GM19193 (cell line): ENCODE data around the gene EPHA3.

ENCODE experiments used
- POLR2A ChIP-seq: IDR thresholded peaks from 4 replicates; pipeline ENCODE4 v1.6.1; 2011; ENCODE audit not compliant: insufficient read depth, insufficient read length; ENCODE audit errors: extremely low read depth

The EPHA3 gene

DNA sequence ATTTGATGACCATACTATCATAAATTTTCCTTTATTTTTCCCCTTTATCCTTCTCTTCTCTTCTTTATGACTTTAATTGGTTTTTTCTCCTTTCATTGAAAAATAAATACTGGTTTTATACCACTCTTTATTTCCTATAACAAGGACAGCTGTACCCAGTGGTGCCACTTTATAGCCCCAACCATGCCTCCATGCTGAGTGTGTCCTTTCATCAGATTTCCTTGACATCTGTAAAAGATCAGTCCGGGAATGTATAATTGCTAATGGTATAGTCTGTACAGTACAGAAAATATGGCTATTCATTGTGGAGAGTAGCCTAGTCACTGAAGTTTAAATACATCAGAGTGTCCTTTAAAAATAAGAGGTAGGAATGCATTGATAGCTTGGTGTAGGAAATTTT, 74.6 kb downstream of the EPHA3 start:
- no peak for TF ChIP-seq POLR2A

DNA sequence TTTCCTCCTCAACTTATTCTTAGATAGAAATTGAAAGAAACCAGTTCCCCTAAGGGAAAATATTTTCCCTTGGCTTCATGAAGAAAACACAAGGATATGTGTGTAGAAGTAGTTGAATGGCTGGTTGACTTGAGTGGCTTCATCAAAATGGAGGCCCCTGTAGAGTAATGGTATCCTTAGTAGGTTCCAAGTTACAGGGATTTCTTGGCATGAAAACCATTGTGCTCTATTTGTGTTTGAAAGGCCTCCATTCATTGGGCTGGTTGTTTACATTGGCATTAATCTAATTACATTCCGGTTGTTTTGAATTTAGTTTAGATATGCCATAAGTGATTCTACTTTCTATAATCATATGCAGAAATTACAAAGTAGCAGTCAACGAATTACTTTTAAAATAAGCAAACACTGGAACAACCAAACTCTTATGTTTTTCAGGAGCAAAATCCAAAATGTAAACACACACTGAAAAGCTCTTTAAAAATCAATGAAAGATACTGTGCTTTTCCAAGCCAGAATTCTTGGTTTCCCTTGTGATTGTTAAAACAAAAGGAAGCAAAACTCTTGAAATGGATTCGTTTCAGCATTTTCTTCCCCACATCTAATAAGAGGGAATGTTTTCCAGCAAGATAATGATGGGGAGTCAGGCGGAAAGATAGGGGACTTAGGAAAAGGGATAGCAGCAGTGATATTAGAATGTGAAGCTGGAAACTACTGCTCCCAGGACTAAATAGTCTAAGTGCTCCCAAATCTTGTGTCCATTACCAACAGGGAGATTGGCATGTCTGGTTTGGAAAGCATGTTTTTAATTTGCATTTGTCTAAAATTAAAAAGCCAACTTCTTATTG, 77.0 kb downstream of the EPHA3 start:
- TF ChIP-seq POLR2A, result no peak

DNA sequence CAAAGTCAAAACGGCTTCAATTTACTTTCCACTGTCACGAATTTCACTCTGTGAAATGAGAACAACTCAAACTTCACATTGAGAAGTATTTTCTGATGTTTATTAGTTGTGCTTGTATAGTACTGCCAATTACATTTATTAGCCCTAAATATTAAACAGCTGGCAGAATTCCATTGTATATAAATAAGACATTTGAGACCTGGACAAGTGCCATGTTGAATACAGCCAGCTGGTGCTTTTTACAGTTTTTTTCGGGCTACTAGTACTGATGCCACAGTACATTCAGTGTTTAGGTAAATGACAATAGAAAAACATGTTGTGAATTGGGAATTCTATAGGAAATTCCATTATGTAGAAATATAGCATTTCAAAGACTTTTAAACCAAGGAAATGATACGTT, 79.0 kb downstream of the EPHA3 start:
- no peak for TF ChIP-seq POLR2A

DNA sequence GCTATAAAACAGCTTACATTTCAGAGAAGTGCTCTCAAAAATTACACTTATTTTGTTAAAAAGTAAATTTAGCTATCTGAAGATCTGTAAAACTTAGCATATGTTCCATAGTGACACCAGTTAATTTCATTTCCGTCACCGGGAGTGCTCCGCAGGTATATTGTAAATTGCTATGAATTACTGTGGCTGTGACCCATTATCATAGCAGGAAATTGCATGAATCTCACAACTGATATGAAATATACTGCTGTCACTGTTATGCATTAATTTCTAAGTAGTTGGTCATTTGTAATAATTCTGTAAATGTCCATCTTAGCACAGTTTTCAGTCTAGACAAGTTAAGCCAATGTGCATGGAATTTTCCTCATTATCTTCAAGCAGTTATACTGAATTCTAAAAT, 91.2 kb downstream of the EPHA3 start:
- no peak for TF ChIP-seq POLR2A

DNA sequence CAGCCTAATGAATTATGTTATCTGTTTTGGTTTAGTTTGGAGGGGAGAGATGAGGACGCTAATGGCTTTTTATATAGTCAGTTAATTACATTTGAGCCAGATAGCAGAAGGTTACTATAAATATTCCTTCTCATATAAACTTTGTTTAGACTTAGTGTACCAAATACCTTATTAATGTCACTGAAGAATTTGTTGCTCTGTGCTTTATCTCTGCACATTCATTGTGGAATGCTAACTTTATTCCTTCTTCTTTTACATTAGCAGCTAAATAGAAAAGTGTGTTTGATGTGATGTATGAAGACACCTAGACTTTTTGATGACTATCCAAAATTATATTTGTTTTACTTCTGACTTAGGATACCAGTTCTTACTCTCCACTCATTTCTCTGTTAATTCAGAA, 105.2 kb downstream of the EPHA3 start:
- no peak for TF ChIP-seq POLR2A

DNA sequence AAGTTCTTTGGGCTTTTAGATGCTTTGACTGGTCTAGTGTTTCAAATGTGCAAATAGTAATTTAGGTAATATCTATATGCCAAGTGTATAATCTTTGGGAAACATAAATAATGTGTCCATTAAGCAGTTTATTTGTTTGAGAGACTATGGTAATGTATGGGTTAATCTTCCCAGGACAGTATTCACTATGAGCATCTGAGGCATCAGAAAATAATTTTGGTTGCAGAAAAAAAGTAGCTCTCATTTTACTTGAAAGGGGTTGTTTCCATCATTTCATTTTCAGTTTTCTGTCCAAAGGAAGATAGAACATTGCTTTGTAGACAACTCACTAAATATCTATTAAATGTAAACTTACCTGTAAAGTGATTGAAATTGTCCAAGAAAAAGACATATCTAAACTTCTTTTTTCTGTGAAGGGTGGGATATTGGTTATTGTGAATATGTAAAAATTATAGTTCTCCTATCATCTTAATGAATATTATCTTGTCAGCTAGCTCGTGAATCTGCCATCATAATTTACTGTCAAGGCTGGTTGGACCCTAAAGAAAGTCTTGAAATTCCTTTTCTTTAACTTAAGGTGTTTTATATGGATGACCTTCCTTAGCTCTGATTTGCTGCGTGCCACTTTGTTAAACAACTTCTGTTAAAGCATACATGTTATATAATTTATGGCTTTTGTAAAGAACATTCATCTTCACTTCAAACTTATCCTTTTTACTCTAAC, 108.8 kb downstream of the EPHA3 start:
- no peak for TF ChIP-seq POLR2A

DNA sequence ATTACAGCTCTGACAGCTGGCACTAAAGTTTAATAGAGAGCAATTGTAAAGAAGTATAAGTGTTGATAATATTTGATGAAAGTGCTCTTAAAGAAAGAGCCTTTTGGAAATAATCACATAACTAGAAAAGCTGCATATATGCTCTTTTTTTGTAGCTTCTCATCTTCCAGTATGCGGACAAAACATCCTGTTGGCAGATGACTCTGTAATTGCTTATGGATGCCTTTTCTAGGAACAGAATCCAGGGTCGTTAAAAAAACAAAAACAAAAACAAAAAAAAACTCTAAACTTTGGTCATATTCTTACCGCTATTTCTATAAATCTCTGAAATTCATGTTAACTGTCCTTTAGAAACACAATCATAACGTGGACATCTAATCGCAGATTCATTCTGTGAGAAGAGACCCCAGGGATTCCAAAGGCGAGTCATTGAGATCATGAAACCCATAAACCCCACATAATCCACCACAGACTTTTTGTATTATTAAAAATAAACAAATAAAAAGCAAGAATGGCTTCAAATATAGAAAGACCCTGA, 109.8 kb downstream of the EPHA3 start:
- no peak for TF ChIP-seq POLR2A

DNA sequence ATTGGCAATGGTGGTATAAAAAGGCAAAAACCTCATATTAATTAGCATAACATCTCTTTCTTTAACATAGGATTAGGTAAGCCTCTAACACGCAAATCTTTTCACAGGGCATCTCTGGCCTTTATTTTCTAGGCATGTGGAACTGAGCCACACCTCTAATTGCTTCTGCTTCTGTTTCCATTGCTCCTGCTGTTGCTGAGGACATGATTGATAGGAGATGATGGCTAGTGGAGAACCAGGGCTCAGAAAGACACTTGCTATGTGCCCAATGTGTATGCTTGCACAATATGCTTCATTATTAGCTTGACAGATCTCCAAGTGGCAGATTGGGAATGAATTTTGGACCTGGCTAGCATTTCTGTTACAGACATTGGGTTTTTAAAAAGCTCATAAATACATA, 114.5 kb downstream of the EPHA3 start:
- no peak for TF ChIP-seq POLR2A

DNA sequence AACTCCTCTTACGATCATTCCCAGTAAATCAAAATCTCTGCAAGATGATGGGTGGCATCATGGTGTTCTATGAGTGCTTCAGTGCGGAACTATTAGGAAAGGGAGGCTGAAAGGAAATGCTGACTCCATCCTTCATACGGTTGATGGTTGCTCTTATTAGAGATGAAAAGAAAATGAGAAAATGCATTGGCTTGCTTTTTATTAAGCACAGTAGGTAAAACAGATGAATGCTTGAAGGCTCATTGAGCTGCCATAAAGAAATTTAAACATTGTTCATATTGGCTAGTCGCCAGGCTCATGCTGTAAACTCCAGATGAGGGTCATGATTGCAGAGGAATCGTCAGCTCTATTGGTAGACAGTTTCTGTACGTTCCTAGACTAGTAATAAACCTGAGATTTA, 115.8 kb downstream of the EPHA3 start:
- no peak for TF ChIP-seq POLR2A

DNA sequence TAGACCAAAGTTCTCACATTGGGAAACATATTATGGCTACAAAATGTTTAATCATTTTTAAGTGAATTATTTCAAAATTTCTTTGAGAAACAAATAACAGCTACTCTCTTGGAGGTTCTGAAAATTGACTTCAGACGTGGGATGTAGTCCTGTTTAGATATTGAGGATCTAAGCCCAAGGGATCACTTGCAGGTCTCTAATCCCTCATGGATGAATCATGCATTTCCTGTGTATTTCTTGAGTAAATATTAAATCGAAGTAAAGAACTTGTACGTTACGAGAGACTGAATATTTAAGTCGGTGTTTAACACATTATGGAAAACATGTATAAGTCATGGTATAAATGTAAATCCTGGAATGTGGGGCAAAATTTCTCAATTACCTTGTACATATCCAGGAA, 119.8 kb downstream of the EPHA3 start:
- TF ChIP-seq POLR2A, result no peak

DNA sequence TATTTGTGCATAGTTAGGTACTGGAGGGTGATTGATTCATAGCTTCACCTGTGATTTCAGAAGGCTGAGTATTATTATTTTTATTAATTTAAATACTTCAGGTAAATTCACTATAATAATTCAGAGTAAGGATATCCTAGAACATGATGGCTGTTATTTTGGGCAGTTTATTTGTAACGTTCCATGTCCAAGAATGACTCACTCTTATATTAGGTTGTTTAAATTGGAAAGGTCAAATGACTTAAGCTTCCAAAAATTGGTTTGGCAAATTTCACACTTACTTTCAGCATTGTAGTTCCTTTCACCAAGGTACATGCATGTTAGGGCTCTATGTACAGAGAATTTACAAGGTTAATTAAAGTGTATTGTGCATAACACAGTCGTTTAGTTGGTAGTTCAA, 120.2 kb downstream of the EPHA3 start:
- no peak for TF ChIP-seq POLR2A

DNA sequence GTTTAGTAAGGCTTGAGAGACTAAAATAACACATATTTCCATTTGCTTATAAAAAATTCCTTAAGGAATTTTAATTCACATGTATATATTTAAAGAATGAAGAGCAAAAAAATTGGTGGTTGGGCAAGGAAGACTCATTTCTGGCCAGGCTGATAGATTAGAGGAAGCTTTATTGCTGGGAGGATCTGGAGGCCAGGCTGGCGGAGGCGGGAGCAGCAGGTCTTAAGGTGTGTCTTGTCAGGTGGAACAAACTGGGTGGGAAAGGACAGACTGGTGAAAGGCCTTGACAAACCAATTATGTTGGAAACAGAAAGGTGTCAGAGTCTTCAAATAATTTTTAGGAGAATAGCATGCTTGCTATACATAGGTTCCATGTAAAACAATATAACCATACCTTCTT, 124.7 kb downstream of the EPHA3 start:
- TF ChIP-seq POLR2A, result no peak

DNA sequence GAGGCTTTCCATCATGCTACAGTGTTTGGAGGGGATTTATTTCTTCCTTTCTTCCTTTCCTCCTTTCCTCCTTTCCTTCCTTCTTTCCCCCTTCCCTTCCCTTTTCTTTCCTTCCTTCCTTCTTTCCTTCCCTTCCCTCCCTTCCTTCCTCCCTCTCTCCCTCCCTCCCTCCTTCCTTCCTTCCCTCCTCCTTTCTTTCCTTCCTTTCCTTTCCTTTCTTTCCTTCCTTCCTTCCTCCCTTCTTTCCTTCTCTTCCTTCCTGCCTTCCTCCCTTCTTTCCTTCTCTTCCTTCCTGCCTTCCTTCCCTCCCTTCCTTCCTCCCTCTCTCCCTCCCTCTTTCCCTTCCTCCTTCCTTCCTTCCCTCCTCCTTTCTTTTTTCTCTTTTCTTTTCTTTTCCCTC, 127.2 kb downstream of the EPHA3 start:
- no peak for TF ChIP-seq POLR2A

DNA sequence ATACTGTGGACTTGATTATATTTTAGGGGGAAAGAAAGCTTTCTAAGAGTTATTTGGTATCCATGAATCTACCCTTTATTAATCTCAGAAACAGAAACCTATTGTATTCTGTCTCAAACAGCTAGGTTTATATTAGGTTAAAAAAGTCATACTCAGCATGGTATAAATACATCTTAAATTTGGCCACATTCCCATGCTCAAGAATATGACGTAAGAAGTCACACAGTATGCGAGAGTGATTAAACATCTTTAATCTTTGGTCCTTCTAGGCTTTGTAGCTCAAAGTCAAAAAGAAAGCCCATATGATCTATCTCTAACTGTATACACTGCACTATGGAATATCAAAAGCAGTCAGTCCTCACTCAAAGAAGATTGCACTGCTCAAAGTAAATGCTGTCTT, 131.4 kb downstream of the EPHA3 start:
- TF ChIP-seq POLR2A, result no peak

DNA sequence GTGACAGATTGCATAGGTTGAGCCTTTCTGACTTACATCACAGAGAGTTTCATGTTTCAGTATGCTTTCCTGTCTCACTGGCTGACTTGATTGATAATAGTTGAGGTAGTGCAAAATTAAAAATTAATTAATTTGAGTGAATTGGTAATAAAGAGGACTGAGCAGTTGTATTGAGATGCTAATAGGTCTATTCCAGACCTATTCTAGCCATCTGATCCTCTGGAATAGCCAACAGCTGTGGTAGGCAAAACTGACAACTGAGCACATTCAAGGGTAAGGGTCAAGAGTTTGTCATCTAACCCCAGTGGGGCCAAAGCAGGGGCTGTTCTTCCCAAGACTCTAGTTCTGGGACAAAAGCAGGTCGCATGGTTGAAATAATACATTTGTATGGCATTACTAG, 132.4 kb downstream of the EPHA3 start:
- no peak for TF ChIP-seq POLR2A

DNA sequence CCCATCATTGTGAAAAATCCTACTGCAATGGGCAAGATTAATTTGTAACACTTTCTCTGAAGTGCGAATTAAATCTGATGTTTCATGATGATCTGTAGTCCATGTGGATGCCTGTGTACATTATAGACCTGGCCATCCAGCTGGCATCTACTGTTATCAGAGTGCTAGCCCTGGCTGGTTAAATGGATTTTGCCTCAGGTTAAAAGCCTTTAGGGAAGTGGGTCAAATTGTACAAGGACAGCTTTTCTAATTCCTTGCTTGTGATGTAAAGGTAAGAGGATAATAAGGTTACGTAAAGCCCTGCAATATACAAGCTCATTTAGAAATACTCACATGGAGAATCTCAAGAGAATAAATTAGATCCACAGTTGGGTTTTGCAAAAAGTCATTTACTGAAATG, 138.2 kb downstream of the EPHA3 start:
- no peak for TF ChIP-seq POLR2A
